ENCODE measurements around the gene GIGYF1.
A peak's percentile ranks its signal among the peaks of the same experiment; 100 is the strongest.
"Not testable (repeated sequence)": the region's sequence is repeated elsewhere in the genome, so short reads cannot be mapped to it uniquely, and the experiment has no call there.

GIGYF1 gene, protein sequence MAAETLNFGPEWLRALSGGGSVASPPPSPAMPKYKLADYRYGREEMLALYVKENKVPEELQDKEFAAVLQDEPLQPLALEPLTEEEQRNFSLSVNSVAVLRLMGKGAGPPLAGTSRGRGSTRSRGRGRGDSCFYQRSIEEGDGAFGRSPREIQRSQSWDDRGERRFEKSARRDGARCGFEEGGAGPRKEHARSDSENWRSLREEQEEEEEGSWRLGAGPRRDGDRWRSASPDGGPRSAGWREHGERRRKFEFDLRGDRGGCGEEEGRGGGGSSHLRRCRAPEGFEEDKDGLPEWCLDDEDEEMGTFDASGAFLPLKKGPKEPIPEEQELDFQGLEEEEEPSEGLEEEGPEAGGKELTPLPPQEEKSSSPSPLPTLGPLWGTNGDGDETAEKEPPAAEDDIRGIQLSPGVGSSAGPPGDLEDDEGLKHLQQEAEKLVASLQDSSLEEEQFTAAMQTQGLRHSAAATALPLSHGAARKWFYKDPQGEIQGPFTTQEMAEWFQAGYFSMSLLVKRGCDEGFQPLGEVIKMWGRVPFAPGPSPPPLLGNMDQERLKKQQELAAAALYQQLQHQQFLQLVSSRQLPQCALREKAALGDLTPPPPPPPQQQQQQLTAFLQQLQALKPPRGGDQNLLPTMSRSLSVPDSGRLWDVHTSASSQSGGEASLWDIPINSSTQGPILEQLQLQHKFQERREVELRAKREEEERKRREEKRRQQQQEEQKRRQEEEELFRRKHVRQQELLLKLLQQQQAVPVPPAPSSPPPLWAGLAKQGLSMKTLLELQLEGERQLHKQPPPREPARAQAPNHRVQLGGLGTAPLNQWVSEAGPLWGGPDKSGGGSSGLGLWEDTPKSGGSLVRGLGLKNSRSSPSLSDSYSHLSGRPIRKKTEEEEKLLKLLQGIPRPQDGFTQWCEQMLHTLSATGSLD (N-terminal part only)

GRCh38 chr7:100694098-100694745 lies at the start of gene GIGYF1:
Gene GIGYF1 (minus strand): TSS chr7:100694250. CDS start chr7:100688238, 6,012 bp downstream.
- DNase-seq (ENCODE audit: low read depth in 2 of 2, low spot score in 1 of 2): peak in 1 of 2 donors; percentile 49

GRCh38 chr7:100739934-100740333 lies 45.9 kb upstream of the GIGYF1 start:
- no peak for DNase-seq (ENCODE audit: low read depth in 2 of 2, low spot score in 1 of 2)

- DNase-seq (ENCODE audit: low read depth in 2 of 2, low spot score in 1 of 2): no peak
Observed at GRCh38 chr7:100736671-100737070, 42.6 kb upstream of the GIGYF1 start.

GRCh38 chr7:100735730-100736129 lies 41.7 kb upstream of the GIGYF1 start:
- DNase-seq (ENCODE audit: low read depth in 2 of 2, low spot score in 1 of 2): no peak

DNA sequence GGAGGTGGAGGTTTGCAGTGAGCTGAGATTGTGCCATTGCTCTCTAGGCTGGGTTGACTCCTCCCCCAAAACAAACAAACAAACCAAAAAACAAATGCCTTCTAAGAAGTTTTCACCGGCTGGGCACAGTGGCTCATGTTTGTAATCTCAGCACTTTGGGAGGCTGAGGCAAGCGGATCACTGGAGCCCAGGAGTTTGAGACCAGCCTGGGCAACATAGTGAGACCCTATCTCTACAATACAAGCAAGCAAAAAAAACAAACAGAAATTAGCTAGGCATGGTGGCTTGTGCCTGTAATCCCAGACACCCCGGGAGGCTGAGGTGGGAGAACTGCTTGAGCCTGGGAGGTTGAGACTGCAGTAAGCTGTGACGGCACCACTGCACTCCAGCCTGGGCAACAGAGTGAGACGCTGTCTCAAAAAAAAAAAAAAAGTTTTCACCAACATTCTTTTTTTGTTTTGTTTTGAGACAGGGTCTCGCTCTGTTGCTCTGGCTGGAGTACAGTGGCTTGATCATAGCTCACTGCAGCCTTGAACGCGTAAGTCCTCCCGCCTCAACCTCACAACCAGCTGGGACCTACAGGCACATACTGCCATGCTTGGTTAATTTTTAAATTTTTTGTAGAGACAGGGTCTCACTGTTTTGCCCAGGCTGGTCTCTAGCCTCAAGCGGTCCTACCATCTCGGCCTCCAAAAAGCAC lies 38.0 kb upstream of the GIGYF1 start:
- no peak for DNase-seq (ENCODE audit: low read depth in 2 of 2, low spot score in 1 of 2)

GRCh38 chr7:100730136-100730800 lies 36.2 kb upstream of the GIGYF1 start:
- DNase-seq (ENCODE audit: low read depth in 2 of 2, low spot score in 1 of 2): no peak

DNA sequence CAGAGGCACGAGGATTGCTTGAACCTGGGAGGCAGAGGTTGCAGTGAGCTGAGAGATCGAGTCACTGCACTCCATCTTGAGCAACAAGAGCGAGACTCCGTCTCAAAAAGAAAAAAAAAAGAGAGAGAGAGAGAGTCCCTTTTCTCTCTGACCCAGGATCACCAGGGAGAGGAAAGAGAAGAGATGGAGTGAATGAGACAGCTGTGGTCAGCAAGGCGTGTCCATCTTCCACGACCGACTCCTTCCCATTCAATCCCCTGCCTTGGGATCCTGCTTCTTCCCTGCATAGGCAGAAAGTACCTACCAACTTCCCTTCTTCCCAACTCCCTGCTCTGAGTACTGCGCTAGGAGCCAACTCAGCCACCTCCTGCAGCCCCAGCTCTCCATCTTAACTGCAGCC lies 34.1 kb upstream of the GIGYF1 start:
- no peak for DNase-seq (ENCODE audit: low read depth in 2 of 2, low spot score in 1 of 2)

GRCh38 chr7:100726996-100727761 lies 33.1 kb upstream of the GIGYF1 start:
- no peak for DNase-seq (ENCODE audit: low read depth in 2 of 2, low spot score in 1 of 2)

DNA sequence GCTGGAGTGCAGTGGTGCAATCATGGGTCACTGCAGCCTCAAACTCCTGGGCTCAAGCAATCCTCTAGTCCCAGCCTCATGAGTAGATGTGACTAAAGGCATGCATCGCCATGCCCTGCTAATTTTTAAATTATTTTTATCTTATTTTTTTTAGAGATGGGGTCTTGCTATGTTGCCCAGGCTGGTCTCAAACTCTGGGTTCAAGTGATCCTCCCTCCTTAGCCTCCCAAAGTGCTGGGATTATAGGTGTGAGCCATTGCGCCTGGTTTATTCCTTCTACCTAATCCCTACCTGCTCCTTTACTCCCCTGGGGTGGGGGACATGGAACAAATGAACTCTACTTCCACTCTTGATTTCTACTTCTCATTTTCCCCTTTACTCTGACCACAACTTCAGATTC lies 30.3 kb upstream of the GIGYF1 start:
- DNase-seq (ENCODE audit: low read depth in 2 of 2, low spot score in 1 of 2): not testable (repeated sequence)

DNA sequence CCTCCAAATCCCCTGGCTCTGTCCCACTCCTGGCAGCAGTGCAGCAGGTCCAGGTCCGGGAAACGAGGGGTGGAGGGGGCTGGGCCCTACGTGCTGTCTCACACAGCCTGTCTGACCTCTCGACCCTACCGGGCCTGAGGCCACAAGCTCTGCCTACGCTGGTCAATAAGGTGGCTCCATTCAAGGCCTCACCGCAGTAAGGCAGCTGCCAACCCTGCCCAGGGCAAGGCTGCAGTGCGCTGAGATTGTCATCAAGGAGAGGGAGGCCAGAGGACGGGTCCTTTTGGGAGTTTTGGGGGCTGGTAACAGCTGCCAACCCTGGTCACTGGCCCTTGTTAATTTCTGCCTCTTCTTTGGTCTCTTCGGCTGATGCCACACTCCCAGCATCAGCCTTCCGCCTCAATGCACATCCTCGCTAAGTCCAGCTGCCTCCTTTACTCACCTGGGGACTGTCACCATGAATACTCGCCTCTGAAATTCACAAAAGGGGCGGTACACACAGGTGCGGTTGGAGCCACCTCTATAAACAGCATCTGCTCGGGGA lies 29.8 kb upstream of the GIGYF1 start:
- DNase-seq (ENCODE audit: low read depth in 2 of 2, low spot score in 1 of 2): no peak

DNA sequence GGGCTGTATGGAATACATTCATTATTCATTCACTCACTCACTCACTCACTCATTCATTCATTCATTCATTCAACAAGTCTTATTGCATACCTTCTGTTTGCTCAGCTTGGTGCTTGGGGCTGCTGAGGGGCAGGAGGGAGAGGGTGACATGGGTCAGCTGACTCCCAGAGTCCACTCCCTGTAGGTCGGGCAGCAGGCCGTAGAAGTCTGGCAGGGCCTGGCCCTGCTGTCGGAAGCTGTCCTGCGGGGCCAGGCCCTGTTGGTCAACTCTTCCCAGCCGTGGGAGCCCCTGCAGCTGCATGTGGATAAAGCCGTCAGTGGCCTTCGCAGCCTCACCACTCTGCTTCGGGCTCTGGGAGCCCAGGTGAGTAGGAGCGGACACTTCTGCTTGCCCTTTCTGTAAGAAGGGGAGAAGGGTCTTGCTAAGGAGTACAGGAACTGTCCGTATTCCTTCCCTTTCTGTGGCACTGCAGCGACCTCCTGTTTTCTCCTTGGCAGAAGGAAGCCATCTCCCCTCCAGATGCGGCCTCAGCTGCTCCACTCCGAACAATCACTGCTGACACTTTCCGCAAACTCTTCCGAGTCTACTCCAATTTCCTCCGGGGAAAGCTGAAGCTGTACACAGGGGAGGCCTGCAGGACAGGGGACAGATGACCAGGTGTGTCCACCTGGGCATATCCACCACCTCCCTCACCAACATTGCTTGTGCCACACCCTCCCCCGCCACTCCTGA lies 28.6 kb upstream of the GIGYF1 start:
- DNase-seq (ENCODE audit: low read depth in 2 of 2, low spot score in 1 of 2): no peak

DNA sequence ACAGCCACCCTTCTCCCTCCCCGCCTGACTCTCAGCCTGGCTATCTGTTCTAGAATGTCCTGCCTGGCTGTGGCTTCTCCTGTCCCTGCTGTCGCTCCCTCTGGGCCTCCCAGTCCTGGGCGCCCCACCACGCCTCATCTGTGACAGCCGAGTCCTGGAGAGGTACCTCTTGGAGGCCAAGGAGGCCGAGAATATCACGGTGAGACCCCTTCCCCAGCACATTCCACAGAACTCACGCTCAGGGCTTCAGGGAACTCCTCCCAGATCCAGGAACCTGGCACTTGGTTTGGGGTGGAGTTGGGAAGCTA lies 27.4 kb upstream of the GIGYF1 start:
- no peak for DNase-seq (ENCODE audit: low read depth in 2 of 2, low spot score in 1 of 2)

GRCh38 chr7:100720671-100721504 lies 26.8 kb upstream of the GIGYF1 start:
- DNase-seq (ENCODE audit: low read depth in 2 of 2, low spot score in 1 of 2): no peak

DNA sequence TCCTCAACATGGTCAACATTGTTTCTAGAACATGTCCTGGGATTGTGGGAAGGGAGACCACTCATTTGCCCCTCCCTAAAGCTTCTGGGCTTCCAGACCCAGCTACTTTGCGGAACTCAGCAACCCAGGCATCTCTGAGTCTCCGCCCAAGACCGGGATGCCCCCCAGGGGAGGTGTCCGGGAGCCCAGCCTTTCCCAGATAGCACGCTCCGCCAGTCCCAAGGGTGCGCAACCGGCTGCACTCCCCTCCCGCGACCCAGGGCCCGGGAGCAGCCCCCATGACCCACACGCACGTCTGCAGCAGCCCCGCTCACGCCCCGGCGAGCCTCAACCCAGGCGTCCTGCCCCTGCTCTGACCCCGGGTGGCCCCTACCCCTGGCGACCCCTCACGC lies 26.2 kb upstream of the GIGYF1 start, which contains the start of gene EPO:
EPO (plus strand) TSS at position 190 of the 392 bp plus-strand sequence. CDS start 513 bp downstream, outside the sequence.
- DNase-seq (ENCODE audit: low read depth in 2 of 2, low spot score in 1 of 2): no peak

DNA sequence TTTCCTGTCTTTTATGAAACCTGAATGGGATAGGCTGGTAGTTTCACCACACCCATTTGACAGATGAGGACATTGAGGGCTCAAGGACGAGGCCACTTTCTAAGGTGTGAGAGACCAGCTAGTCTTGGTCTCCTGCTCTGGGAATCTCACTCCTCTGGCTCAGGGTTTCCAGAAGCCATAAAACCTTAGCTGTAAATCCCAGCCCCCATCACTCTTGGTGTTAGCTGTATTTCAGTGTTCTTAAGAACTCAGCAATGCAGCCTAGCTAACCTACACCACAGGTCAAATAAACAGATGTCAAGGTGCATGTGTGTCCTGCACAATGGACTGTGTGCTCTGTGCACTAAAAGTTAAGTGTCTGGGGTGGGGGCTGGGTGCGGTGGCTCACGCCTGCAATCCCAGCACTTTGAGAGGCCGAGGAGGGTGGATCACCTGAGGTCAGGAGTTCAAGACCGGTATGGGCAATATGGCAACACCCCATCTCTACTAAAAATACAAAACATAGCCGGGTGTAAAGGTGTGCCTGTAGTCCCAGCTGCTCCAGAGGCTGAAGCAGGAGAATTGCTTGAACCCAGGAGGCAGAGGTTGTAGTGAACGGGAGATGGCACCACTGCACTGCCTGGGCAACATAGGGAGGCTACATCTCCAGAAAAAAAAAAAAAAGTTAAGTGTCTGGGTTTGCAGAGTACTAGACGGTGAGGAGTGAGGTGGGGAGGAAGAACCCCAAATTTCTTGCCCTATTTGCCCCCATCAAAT lies 25.7 kb upstream of the GIGYF1 start:
- no peak for DNase-seq (ENCODE audit: low read depth in 2 of 2, low spot score in 1 of 2)

DNA sequence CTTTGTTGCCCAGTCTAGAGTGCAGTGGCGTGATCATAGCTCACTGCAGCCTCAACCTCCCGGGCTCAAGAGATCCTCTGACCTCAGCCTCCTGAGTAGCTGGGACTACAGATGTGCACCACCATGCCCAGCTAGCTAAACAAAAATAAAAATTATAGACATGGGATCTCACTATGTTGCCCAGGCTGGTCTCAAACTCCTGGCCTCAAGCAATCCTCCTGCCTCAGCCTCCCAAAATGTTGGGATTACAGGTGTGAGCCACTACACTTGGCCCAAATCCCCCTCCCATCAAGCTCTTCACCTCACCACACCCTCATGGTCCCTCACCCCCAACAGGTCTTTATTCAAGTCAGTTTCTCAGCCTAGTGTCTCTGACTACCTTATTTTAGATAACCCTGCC lies 23.0 kb upstream of the GIGYF1 start:
- DNase-seq (ENCODE audit: low read depth in 2 of 2, low spot score in 1 of 2): not testable (repeated sequence)

DNA sequence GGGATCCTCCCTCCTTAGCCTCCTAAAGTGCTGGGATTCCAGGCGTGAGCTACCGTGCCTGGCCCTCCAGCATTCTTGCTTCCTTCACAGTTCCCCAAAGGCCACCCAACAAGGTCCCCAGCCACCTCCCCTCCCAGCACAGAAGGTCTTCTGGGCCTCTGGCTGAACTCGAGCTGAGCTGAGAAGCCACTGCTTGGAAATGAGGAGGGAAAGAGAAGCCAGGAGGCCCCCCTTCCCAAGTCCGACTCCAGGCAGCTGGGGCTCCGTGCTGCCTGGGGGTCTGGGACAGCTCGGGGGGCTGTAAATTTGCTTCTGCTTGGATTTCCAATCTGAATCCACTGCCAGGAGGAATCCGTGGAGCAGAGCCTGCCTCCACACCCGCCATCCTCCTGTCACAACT lies 20.7 kb upstream of the GIGYF1 start:
- no peak for DNase-seq (ENCODE audit: low read depth in 2 of 2, low spot score in 1 of 2)

All from stimulated activated CD8-positive, alpha-beta memory T cell treated with anti-CD3 and anti-CD28 coated beads, Interleukin-4, amount 100 ng/mL, for 4 hours (primary cell).